GM10266 (cell line): Measurements from ENCODE around the gene DDX3X.

Experiments
- DNase-seq: peaks from one replicate; pipeline ENCODE4 v3.0.0; 2012; ENCODE audit errors: extremely low spot score
- TF ChIP-seq, protein P1 (sequence below): IDR thresholded peaks from 2 replicates; pipeline ENCODE4 v1.5.1; 2012; ENCODE audit warnings: mild to moderate bottlenecking, low read depth; ENCODE audit not compliant: control insufficient read depth, insufficient read depth; ENCODE audit errors: missing control alignments

The DDX3X gene

GRCh38 chrX:41347186-41347585 is 13.2 kb downstream of the DDX3X start:
- TF ChIP-seq, protein P1, sequence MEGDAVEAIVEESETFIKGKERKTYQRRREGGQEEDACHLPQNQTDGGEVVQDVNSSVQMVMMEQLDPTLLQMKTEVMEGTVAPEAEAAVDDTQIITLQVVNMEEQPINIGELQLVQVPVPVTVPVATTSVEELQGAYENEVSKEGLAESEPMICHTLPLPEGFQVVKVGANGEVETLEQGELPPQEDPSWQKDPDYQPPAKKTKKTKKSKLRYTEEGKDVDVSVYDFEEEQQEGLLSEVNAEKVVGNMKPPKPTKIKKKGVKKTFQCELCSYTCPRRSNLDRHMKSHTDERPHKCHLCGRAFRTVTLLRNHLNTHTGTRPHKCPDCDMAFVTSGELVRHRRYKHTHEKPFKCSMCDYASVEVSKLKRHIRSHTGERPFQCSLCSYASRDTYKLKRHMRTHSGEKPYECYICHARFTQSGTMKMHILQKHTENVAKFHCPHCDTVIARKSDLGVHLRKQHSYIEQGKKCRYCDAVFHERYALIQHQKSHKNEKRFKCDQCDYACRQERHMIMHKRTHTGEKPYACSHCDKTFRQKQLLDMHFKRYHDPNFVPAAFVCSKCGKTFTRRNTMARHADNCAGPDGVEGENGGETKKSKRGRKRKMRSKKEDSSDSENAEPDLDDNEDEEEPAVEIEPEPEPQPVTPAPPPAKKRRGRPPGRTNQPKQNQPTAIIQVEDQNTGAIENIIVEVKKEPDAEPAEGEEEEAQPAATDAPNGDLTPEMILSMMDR = no peak
- DNase-seq = no peak

- no peak for DNase-seq
- TF ChIP-seq, protein P1 = no peak
These were observed 14.6 kb downstream of the DDX3X start for GRCh38 chrX:41348551-41348950.

DNA sequence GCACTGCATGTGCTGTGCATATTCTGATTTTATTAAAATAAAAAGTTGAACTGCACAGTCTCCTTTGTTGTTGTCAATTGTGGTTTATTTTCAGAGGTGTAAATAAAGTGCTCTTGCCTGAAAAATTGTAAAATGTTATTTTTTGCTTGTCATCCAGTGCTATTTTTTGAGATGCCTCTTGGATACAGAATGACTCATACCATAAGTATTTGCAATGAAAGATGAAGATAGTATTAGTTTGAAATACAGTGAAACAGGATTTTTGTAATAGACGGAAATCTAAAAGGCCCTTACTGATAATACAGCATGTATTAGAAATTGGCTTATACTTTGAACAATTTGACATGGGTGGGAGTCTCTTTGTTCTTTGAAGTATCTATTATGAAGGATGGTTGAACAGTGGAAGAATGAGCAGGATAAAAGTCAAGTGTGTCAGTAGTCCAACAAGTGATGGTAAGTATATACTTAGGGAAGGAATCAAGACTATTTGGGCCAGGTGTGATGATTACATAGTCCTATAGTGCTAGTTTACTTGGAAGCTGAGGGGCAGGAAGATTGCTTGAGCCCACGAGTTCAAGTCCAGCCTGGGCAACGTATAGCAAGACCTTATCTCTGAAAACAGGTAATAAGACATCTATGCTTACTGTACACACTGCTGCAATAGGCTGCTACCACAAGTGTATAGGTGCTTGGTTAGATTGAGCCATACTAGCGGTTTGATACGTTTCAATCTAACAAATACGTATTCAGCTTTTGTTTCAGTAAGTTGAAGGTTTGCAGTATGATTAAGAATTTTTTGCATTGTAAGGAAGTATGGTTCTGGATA is 16.4 kb downstream of the DDX3X start:
- TF ChIP-seq, protein P1 = no peak
- no peak for DNase-seq

- TF ChIP-seq, protein P1 = no peak
- no peak for DNase-seq
These were observed 17.1 kb downstream of the DDX3X start for GRCh38 chrX:41350976-41351569.

DNA sequence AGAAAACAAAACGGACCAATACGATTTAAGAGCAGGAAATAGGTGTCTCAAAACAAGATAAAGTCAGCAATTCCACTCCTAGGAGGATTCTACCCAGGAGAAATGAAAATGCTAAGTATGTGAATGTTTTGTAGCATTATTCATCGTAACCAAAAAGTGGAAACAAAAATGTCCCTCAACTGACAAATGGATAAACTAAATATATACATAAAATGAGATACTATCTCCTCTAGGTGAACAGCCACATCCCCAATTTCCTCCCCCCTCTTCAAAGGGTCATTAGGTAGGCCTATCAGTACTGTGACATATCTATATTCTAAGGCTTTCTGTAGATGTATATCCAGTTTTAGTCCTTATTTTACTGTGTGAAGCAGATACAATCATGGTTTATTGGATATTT is 18.0 kb downstream of the DDX3X start:
- TF ChIP-seq, protein P1 = no peak
- no peak for DNase-seq

- TF ChIP-seq, protein P1 = no peak
- DNase-seq = no peak
These were observed 18.4 kb downstream of the DDX3X start for GRCh38 chrX:41352329-41352838.

- no peak for DNase-seq
- TF ChIP-seq, protein P1 = no peak
These were observed 20.0 kb downstream of the DDX3X start for GRCh38 chrX:41353985-41354384.
